GM12801 (cell line): ENCODE measurements around the gene ZNF597.

Source experiments
- CTCF ChIP-seq: IDR thresholded peaks from one replicate; pipeline ENCODE4 v1.5.1; 2011; ENCODE audit warnings: control low read depth; ENCODE audit not compliant: insufficient read length; ENCODE audit errors: extremely low read depth

ZNF597 gene

GRCh38 chr16:3485821-3486505, 42.7 kb upstream of the ZNF597 start:
- TF ChIP-seq CTCF, result no peak

GRCh38 chr16:3485097-3485745, 41.9 kb upstream of the ZNF597 start:
- no peak for TF ChIP-seq CTCF

DNA sequence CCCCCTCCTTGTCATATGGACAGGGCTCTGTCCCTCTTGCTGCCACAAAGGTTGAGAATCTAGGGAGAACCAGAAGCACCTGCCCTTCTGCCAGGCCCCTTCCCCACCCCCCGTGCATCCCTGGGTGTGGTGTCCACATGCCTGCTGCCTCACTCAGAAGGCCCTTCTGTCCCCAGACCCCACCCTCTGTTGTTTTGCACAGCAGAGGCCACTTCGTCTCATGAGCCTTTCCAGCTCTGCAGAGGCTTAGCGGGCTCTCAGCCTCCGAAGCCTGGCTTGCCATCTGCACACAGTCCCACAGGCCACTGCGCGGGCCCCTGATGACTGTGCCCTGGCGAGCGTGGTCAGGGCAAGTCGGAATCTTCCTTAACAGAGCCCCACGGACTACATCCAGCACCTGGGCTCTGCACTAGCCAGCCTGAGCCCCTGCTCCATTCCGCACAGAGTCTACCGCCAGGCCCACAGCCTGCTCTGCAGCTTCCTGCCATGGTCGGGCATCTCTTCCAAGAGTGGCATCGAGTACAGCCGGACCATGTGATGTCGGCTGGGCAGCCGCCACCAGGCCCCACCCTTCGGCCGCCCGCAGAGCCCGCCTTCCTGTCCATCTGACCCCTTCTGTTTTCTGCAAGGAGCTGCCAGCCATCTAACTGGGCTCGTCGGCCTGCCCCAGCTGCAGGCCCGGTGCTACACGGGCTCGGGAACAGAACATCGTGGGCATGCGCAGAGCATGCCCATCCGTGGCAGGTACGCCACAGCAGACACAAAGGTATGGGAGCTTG, 41.2 kb upstream of the ZNF597 start:
- TF ChIP-seq CTCF, result no peak

- no peak for TF ChIP-seq CTCF
Observed at GRCh38 chr16:3482659-3483241, 39.4 kb upstream of the ZNF597 start.

- no peak for TF ChIP-seq CTCF
Observed at GRCh38 chr16:3481696-3482658, 38.7 kb upstream of the ZNF597 start.

DNA sequence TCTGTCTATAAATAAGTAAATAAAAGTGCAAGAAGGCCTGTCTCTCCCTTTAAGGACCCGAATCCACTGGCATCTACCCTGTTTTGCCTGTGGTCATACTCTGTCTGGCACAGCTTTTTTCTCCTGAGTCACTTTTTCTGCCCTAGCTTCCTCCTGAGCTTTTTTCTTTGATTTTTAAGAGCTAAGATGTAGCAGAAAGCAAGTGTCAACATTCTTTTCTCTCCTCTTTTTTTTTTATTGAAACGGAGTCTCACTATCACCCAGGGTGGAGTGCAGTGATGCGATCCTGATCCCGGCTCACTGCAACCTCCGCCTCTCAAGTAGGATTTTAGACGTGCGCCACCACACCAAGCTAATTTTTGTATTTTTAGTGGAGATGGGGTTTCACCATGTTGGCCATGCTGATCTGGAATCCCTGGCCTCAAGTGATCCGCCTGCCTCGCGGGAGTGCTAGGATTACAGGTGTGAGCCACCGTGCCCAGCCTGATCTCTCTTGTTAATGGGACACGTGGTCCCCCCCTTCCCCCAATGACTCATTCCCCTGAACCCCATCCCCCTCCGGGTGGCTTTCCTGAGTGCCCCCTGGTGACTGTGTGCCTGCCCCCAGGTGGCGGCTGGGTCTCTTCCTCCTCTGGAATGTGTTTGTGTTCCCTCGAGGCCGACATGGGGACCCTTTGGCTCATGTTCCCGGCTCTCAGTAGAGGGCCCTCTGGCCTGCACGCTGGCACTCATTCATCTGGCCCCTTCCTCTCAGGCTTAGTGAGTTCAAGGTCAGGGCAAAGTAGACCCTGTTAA, 37.8 kb upstream of the ZNF597 start:
- TF ChIP-seq CTCF, result no peak
